Keratinocyte (primary cell): ENCODE measurements around the gene SH3RF2.

Experiments used
- EZH2 ChIP-seq: IDR thresholded peaks from one replicate; pipeline ENCODE4 v1.6.1; 2012; ENCODE audit warnings: inconsistent platforms, mild to moderate bottlenecking, low read length, moderate library complexity
- TF ChIP-seq, protein P1 (sequence below), 3 experiments: IDR thresholded peaks in 1 of 3; conservative IDR thresholded peaks in 1 of 3; optimal IDR thresholded peaks in 1 of 3; 2 replicates in 2 of 3; 3 replicates in 1 of 3; pipeline versions ENCODE3 to v1.5.1; 2011; ENCODE audit warnings: low read length in 3 of 3, mild to moderate bottlenecking in 3 of 3, moderate library complexity in 2 of 3, control low read depth in 1 of 3, inconsistent platforms in 1 of 3; ENCODE audit not compliant: insufficient read depth in 2 of 3; ENCODE audit errors: extremely low read depth in 1 of 3

DNA sequence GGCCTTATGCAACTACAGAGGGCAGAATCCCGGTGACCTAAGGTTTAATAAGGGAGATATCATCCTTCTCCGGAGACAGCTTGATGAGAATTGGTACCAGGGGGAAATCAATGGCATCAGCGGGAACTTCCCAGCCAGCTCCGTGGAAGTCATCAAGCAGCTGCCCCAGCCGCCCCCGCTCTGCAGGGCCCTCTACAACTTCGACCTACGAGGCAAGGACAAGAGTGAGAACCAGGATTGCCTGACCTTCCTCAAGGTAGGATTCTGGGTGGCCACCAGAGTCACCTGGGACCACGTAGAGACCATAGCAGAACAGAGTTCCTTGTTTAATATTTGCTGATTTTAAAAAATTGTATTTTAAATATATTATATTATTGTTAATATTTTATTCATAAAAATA is 63.7 kb downstream of the SH3RF2 start:
- TF ChIP-seq, protein P1, sequence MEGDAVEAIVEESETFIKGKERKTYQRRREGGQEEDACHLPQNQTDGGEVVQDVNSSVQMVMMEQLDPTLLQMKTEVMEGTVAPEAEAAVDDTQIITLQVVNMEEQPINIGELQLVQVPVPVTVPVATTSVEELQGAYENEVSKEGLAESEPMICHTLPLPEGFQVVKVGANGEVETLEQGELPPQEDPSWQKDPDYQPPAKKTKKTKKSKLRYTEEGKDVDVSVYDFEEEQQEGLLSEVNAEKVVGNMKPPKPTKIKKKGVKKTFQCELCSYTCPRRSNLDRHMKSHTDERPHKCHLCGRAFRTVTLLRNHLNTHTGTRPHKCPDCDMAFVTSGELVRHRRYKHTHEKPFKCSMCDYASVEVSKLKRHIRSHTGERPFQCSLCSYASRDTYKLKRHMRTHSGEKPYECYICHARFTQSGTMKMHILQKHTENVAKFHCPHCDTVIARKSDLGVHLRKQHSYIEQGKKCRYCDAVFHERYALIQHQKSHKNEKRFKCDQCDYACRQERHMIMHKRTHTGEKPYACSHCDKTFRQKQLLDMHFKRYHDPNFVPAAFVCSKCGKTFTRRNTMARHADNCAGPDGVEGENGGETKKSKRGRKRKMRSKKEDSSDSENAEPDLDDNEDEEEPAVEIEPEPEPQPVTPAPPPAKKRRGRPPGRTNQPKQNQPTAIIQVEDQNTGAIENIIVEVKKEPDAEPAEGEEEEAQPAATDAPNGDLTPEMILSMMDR (optimal IDR thresholded peaks at IDR 0.05 in 1 of 3, IDR thresholded peaks at IDR 0.05 in 1 of 3, conservative IDR thresholded peaks at IDR 0.05 in 1 of 3; ENCODE audit: extremely low read depth in 1 of 3, insufficient read depth in 2 of 3, low read length in 3 of 3): no peak
- no peak for TF ChIP-seq EZH2
